ENCODE measurements around the gene INTU.

The INTU gene

DNA sequence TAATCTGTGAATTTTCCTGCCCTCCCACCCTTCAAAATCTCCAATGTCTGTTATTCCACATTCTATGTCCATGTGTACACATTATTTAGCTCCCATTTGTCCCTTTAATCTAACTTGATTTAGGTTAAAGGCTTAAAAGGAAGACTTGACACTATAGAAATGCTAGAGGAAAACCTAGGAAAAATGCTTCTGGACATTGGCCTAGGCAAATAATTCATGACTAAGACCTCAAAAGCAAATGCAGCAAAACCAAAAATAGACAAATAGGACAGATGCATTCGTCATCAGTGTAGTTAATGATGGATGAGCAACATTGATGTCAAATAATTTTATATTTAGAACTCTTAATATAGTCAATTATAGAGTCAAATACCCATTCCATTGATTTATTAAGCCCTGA lies 36.9 kb downstream of the INTU start:
- no peak overlapping the region for H3K4me3 Mint-ChIP-seq
- peaks cover 2% of the 10 kb centered on the region for H3K27me3 Mint-ChIP-seq
- no peak overlapping the region for H3K27ac Mint-ChIP-seq
- H3K36me3 Mint-ChIP-seq = no peaks in the 10 kb centered on the region
- no peaks in the 10 kb centered on the region for H3K9me3 Mint-ChIP-seq (ENCODE audit: low read depth)
- no peaks in the 10 kb centered on the region for H3K4me1 Mint-ChIP-seq (ENCODE audit: low read depth)

DNA sequence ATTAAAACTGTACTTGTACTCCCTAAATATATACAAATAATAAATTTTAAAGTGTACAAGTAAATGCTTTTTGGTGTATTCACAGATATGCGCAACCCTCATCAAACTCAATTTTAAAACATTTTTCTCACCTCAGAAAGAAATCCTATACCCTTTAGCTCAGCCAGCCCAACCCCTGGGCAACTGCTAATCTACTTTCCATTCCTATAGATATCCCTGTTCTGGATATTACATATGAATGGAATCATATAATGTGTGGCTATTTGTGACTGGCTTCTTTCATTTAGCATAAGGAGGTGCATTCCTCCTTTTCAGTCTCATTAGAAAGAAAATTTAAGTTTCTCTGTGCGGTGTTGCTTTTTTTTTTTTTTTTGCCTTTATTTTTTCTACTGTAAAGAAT lies 39.4 kb downstream of the INTU start:
- Mint-ChIP-seq H3K36me3 (no peaks in the 10 kb centered on the region), H3K4me1 (ENCODE audit: low read depth) (no peaks in the 10 kb centered on the region), H3K27me3 (peaks cover 2% of the 10 kb centered on the region), H3K27ac (no peak overlapping the region), H3K4me3 (no peak overlapping the region), H3K9me3 (ENCODE audit: low read depth) (no peaks in the 10 kb centered on the region)

DNA sequence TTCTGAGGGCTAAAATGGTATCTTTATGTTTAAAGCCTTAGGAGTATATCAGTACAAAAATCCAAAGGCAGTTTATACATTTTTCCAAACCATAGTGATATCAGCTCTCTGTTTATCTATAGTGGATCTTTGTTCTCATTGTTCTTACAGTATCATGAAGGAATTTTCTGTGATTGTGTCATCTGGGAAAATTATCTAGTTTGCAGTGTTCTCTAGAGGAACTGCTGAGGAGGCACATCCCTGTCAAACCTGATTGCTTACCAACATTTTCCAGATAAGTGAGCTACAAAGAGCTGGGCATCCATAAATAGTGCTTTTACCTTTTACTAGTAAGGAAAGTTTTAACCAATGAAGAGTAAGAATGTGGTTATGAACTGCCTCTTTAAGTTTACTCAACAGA lies 52.5 kb downstream of the INTU start:
- Mint-ChIP-seq H3K4me3 (no peak overlapping the region), H3K27ac (no peak overlapping the region), H3K9me3 (ENCODE audit: low read depth) (no peaks in the 10 kb centered on the region), H3K36me3 (no peaks in the 10 kb centered on the region), H3K27me3 (no peaks in the 10 kb centered on the region), H3K4me1 (ENCODE audit: low read depth) (no peaks in the 10 kb centered on the region)

DNA sequence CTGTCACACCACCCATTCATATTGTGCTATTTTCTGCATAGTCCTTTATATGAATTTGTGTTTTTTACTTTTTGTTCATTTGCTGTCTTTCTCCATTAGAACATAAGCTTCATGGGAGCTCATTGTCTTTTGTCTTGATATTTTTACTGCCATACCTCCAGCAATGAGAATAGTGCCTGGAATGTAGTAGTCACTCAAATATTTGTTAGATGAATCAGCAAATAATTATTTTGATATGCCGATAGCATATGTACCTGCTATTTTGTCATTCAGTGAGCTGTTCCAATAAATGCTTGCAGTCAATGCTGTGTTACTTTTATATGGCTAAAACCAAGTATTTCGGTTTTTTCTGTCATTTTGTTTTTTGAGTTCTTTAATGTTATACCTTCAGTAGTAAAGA lies 53.9 kb downstream of the INTU start:
- Mint-ChIP-seq H3K36me3 (no peaks in the 10 kb centered on the region), H3K4me3 (no peak overlapping the region), H3K27me3 (no peaks in the 10 kb centered on the region)

DNA sequence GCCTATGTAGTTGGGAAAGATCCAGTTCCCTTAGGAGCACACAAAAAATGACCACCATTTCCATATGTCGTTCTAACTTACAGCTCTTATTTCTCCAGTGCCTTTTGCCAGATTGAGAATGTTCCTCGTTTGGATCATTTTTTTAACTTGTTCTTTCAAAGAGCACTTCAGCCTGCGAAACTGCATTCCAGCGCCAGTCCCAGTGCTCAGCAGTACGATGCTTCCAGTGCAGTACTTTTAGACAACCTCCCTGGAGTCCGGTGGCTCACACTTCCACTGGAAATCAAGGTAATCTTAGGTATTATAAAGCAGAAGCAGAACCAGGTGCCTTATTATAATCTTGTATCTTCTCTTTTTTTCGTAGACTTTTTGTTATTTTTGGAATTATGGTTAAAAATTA lies 54.8 kb downstream of the INTU start:
- Mint-ChIP-seq H3K9me3 (ENCODE audit: low read depth) (no peaks in the 10 kb centered on the region), H3K4me1 (ENCODE audit: low read depth) (no peaks in the 10 kb centered on the region), H3K4me3 (no peak overlapping the region), H3K36me3 (no peaks in the 10 kb centered on the region), H3K27me3 (no peaks in the 10 kb centered on the region), H3K27ac (no peak overlapping the region)

More for the DNA sequence above, 53.9 kb downstream of the INTU start:
- H3K4me1 Mint-ChIP-seq (ENCODE audit: low read depth) = no peaks in the 10 kb centered on the region
- no peaks in the 10 kb centered on the region for H3K9me3 Mint-ChIP-seq (ENCODE audit: low read depth)
- no peak overlapping the region for H3K27ac Mint-ChIP-seq

DNA sequence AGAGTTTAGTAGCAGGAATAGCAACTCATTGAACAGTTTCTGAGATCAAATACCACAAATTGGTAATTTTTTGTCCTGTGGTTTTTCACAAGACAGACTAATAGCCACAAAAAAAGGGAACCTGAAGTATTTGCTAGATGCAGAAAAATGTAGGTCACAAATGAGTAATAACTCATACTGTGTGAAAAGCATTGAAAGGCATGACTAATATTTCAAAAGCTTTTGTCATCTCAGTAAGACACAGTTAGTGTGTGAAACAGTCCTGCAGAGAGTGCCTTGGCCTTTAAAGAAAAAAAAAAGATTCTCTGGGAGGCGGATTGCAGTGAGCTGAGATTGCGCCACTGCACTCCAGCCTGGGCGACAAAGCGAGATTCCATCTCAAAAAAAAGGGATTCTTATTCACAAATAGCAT lies 66.0 kb downstream of the INTU start:
- Mint-ChIP-seq H3K27me3 (peaks cover 7% of the 10 kb centered on the region), H3K36me3 (no peaks in the 10 kb centered on the region), H3K4me3 (no peak overlapping the region)

DNA sequence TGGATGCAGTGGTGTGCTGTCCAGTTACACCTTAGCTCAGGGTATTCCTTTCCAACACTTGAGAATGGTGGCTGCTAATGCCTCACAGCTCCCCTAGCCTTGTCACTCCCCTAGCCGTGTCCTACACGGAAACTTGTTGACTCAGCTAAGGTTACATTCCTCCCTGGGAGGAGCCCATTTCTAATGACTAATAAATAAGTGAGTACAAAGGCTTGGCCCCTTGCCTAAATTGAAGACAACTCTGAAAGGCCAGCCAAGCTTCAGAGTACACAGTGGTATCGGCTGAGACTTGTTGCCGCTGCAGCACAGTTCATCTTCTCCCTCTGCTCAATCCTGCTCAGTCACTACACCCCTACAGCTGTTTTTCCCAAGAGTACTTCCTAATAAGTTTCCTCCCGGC lies 76.2 kb downstream of the INTU start:
- H3K27ac Mint-ChIP-seq = no peak overlapping the region
- H3K4me3 Mint-ChIP-seq = no peak overlapping the region
- H3K36me3 Mint-ChIP-seq = no peaks in the 10 kb centered on the region
- peaks cover 2% of the 10 kb centered on the region for H3K27me3 Mint-ChIP-seq
- H3K4me1 Mint-ChIP-seq (ENCODE audit: low read depth) = no peaks in the 10 kb centered on the region
- H3K9me3 Mint-ChIP-seq (ENCODE audit: low read depth) = no peaks in the 10 kb centered on the region

More for the DNA sequence above, 66.0 kb downstream of the INTU start:
- Mint-ChIP-seq H3K9me3 (ENCODE audit: low read depth) (peaks cover 14% of the 10 kb centered on the region), H3K4me1 (ENCODE audit: low read depth) (no peaks in the 10 kb centered on the region), H3K27ac (no peak overlapping the region)

DNA sequence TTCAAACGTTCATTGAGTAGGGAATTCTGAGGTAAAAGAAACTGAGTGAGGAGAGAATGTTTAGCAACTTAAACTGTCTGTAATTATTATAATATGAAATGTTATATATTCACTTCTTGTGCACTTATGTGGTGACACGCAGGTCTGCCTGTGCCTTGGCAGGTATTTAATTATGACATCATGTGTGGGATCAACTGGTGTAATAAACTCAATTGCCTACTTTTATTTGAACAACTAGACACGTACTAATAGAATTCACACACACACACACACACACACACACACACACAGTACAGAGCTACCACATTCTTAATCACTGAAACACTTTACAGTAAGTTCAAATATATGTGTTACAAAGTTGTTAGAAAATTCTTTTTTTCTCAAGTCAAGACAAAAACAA lies 76.7 kb downstream of the INTU start:
- H3K27ac Mint-ChIP-seq = no peak overlapping the region
- H3K9me3 Mint-ChIP-seq (ENCODE audit: low read depth) = no peaks in the 10 kb centered on the region
- H3K36me3 Mint-ChIP-seq = no peaks in the 10 kb centered on the region
- H3K4me3 Mint-ChIP-seq = no peak overlapping the region
- H3K27me3 Mint-ChIP-seq = peaks cover 2% of the 10 kb centered on the region
- H3K4me1 Mint-ChIP-seq (ENCODE audit: low read depth) = no peaks in the 10 kb centered on the region

DNA sequence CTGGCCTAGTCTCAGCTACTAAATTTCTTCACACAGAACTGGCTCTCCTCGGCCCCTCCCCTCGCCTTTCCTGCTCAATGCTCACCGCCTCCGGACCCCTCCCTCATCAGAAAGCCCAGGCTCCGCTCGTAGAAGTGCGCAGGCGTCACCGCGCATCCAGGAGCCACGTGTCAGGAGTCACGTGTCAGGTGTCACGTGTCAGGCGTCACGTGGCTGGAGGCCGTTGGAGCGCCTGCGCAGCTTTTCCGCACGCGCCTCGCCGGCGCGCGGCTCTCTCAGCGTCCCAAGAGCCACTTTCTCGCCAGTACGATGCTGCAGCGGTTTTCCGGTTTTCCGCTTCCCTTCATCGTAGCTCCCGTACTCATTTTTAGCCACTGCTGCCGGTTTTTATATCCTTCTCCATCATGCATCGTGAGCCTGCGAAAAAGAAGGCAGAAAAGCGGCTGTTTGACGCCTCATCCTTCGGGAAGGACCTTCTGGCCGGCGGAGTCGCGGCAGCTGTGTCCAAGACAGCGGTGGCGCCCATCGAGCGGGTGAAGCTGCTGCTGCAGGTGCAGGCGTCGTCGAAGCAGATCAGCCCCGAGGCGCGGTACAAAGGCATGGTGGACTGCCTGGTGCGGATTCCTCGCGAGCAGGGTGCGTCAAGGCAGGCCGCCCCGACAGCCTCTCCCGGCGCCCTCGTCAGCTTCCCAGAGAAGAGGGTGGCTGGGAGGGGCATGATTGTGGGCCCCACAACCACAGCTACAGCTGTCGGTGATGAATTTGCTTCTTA lies 97.6 kb downstream of the INTU start, which contains the start of gene SLC25A31:
Gene SLC25A31, plus strand, starts transcription at position 259 of the 772 bp plus-strand sequence. Its CDS starts 146 bp downstream, at position 405.
- H3K4me1 Mint-ChIP-seq (ENCODE audit: low read depth) = no peaks in the 10 kb centered on the region
- H3K27ac Mint-ChIP-seq = no peak within 1 kb of the TSS
- H3K9me3 Mint-ChIP-seq (ENCODE audit: low read depth) = no peaks in the 10 kb centered on the region
- H3K27me3 Mint-ChIP-seq = peaks cover 5% of the 10 kb centered on the region
- H3K4me3 Mint-ChIP-seq = no peak within 1 kb of the TSS
- H3K36me3 Mint-ChIP-seq = no peaks in the 10 kb centered on the region

DNA sequence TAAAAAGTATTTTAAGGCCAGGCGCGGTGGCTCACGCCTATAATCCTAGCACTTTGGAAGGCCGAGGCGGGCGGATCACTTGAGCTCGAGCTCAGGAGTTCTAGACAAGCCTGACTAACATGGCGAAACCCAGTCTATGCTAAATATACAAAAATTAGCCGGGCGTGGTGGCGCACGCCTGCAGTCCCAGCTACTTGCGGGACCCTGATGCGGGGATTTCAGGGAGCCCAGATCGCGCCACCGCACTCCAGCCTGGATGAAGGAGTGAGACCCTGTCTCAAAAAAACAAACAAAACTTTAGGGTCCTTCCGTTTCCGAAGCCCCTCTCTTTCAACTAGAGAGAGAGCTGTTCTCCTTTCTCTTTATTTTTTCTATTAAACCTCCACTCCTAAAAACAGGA lies 98.6 kb downstream of the INTU start:
- Mint-ChIP-seq H3K27ac (no peak overlapping the region), H3K4me1 (ENCODE audit: low read depth) (no peaks in the 10 kb centered on the region), H3K27me3 (peaks cover 5% of the 10 kb centered on the region), H3K9me3 (ENCODE audit: low read depth) (no peaks in the 10 kb centered on the region), H3K4me3 (no peak overlapping the region), H3K36me3 (no peaks in the 10 kb centered on the region)

DNA sequence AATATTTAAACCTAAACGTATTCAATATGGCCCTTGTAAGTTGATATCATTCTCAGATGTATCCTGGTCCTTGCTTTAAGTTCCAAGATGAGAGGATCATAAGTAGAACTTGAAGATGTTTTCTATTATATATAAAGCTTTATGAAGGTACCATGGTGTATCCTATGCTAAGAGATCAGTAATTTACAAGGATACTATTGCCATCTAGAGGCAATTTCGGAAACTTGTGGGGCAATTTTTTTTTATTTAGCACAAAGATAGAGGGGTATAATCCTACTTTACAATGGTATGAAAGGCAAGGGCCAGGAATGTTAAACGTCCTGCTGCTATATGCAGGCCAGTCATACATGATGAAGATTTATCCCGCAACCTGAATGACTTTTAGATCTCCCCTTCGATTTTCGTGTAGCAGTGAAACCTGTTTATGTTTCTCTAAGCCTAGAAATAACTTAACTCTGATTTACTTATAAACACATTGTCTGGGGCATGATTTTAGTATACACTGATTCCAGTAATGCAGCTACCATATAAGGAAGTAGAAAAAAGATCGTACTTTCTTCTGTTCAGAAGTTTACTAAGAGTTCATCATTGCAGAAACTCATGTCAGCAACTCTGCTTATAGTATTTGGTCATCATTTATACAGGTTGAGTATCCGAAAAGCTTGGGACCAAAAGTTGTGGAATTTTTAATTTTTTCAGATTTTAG lies 100.0 kb downstream of the INTU start:
- Mint-ChIP-seq H3K27me3 (peaks cover 6% of the 10 kb centered on the region), H3K36me3 (no peaks in the 10 kb centered on the region), H3K27ac (no peak overlapping the region), H3K9me3 (ENCODE audit: low read depth) (no peaks in the 10 kb centered on the region), H3K4me3 (no peak overlapping the region), H3K4me1 (ENCODE audit: low read depth) (no peaks in the 10 kb centered on the region)

DNA sequence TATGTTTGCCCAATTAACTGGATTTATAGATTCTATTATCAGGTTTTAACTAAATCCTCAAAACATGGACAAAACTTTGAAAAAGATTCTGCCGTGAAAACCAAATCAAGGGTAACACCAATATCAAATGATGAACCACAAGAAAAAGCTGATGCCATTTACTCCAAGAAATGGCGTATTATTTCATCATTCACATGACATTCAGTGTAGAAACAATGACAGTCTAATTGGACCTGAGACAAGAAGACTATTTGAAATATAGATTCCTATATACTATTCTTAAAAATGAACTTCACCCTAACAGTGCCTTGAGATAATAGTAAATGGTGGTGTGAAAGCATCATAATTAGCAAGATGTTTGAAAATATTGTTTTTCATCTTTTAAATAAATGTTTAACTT lies 102.2 kb downstream of the INTU start:
- Mint-ChIP-seq H3K4me3 (no peak overlapping the region), H3K36me3 (no peaks in the 10 kb centered on the region), H3K27me3 (peaks cover 4% of the 10 kb centered on the region), H3K27ac (no peak overlapping the region), H3K9me3 (ENCODE audit: low read depth) (no peaks in the 10 kb centered on the region), H3K4me1 (ENCODE audit: low read depth) (no peaks in the 10 kb centered on the region)

DNA sequence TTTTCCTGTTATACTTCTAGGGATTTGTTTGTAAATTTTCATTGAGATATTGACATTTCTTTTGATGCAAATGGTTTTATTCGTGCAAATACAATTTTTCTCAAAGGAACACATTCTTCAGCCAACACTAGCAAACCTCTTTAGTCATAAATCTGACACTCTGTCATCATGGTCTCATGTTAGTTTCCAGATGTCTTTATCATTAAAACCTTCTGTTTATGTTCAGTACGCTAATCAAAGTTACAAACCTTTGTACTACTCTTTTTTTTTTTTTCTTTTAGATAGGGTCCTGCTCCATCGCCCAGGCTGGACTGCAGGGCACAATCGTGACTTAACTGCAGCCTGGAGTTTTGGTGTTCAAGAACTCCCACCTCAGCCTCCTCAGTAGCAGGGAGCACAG lies 104.5 kb downstream of the INTU start:
- Mint-ChIP-seq H3K27me3 (peaks cover 4% of the 10 kb centered on the region), H3K36me3 (no peaks in the 10 kb centered on the region), H3K27ac (no peak overlapping the region), H3K9me3 (ENCODE audit: low read depth) (no peaks in the 10 kb centered on the region), H3K4me1 (ENCODE audit: low read depth) (no peaks in the 10 kb centered on the region), H3K4me3 (no peak overlapping the region)

DNA sequence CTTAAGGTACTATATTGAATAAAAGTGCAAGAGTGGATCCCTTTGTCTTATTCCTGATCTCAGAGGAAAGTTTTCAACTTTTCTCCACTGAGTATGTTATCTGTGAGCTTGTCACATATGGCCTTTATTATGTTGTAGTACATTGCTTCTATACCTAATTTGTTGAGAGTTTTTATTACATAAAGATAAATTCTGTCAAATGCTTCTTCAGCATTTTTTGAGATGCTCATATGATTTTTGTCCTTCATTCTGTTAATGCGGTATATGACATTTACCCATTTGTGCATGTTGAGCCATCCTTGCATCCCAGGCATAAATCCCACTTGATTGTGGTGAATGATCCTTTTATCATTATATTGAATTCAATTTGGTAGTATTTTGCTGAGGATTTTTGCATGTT lies 108.5 kb downstream of the INTU start:
- Mint-ChIP-seq H3K4me1 (ENCODE audit: low read depth) (no peaks in the 10 kb centered on the region), H3K4me3 (no peak overlapping the region), H3K9me3 (ENCODE audit: low read depth) (no peaks in the 10 kb centered on the region), H3K36me3 (no peaks in the 10 kb centered on the region), H3K27ac (no peak overlapping the region), H3K27me3 (peaks cover 15% of the 10 kb centered on the region)

DNA sequence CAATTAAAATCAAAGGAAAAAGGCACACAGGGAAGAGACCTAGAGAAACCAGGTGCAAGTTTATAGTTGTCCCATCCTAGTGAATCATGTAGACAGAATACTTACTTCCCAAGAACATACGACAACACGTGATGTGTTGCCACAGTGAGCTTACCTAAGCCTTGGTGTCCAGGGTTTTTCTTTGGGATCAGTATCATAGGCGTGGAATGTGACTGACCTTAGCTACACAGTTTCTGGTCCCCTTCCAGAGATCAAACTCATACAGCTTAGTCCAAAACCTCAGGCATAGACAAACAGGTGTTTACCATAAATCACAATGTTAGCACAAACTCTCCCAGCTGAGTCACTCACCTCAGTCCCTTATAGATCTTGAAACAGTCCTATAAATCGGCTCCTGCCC lies 115.1 kb downstream of the INTU start:
- Mint-ChIP-seq H3K4me1 (ENCODE audit: low read depth) (no peaks in the 10 kb centered on the region), H3K27me3 (peaks cover 16% of the 10 kb centered on the region), H3K36me3 (no peaks in the 10 kb centered on the region), H3K4me3 (no peak overlapping the region), H3K9me3 (ENCODE audit: low read depth) (no peaks in the 10 kb centered on the region), H3K27ac (no peak overlapping the region)

DNA sequence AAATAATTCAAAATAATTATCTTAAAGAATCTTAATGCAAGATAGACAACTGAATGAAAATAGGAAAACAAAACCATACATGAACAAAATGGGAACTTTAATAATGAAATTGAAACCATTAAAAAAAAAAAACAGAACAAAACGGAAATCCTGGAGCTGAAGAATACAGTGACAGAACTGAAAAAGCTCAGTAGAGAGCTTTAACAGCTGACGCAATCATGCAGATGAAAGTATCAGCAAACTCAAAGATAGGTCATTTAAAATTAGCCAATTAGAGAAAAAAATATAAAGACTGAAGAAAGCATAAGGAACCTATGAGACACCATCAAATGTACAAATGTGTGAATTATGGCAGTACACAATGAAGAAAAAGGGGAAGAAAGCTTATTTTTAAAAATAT lies 116.2 kb downstream of the INTU start:
- H3K9me3 Mint-ChIP-seq (ENCODE audit: low read depth) = no peaks in the 10 kb centered on the region
- no peak overlapping the region for H3K4me3 Mint-ChIP-seq
- H3K36me3 Mint-ChIP-seq = no peaks in the 10 kb centered on the region
- H3K4me1 Mint-ChIP-seq (ENCODE audit: low read depth) = no peaks in the 10 kb centered on the region
- H3K27me3 Mint-ChIP-seq = peaks cover 16% of the 10 kb centered on the region
- H3K27ac Mint-ChIP-seq = no peak overlapping the region

Data from activated naive CD8-positive, alpha-beta T cell (primary cell).